CD14-positive monocyte (primary cell): ENCODE measurements around the gene MVB12B. TPM values are rescaled to one million over a fixed set of nuclear protein-coding genes. Genes with fewer than 3 reads are reported as not detected.

ENCODE experiments used
- DNase-seq, 3 donors: peaks; one replicate each; pipeline ENCODE4 v3.0.0-alpha.2; 2011 to 2022
- H2AFZ ChIP-seq: 2 replicates; pipeline ENCODE4 v1.6.0; 2012; ENCODE audit warnings: mild to moderate bottlenecking, low read depth, low read length, inconsistent platforms; ENCODE audit not compliant: insufficient read depth, poor library complexity, severe bottlenecking
- H3K27ac ChIP-seq, 2 donors: 1 replicate in 1 of 2; 2 replicates in 1 of 2; pipeline ENCODE4 v1.5.1; 2012 to 2013; ENCODE audit warnings: low read length in 2 of 2, control low read depth in 1 of 2, inconsistent platforms in 1 of 2, low read depth in 1 of 2, mild to moderate bottlenecking in 1 of 2
- H3K27me3 ChIP-seq, 2 donors: one replicate each; pipeline versions ENCODE4 v1.6.0 to v1.6.1; 2011 to 2013; ENCODE audit warnings: low read length in 2 of 2; ENCODE audit not compliant: control insufficient read depth in 2 of 2, insufficient read depth in 2 of 2
- H3K36me3 ChIP-seq, 2 donors: replicated peaks in 1 of 2; 1 replicate in 1 of 2; 2 replicates in 1 of 2; pipeline versions ENCODE4 v1.5.1 to v1.6.1; 2012 to 2013; ENCODE audit warnings: low read length in 2 of 2, control low read depth in 1 of 2, inconsistent platforms in 1 of 2, mild to moderate bottlenecking in 1 of 2; ENCODE audit not compliant: insufficient read depth in 2 of 2, control insufficient read depth in 1 of 2
- H3K4me1 ChIP-seq, 2 donors: 1 replicate in 1 of 2; 2 replicates in 1 of 2; pipeline versions ENCODE4 v1.5.1 to v1.6.1; 2012 to 2013; ENCODE audit warnings: low read length in 2 of 2, control low read depth in 1 of 2, inconsistent platforms in 1 of 2, mild to moderate bottlenecking in 1 of 2, moderate library complexity in 1 of 2; ENCODE audit not compliant: insufficient read depth in 2 of 2, control insufficient read depth in 1 of 2
- H3K4me2 ChIP-seq: replicated peaks from 2 replicates; pipeline ENCODE3; 2012; ENCODE audit warnings: low read length, moderate library complexity, mild to moderate bottlenecking; ENCODE audit not compliant: poor library complexity, severe bottlenecking; ENCODE audit errors: extremely low read depth
- H3K4me3 ChIP-seq, 3 experiments: fragments of 200-600 bp in 1 of 3; sonication (generic) in 1 of 3; replicated peaks in 1 of 3; 1 replicate in 2 of 3; 2 replicates in 1 of 3; pipeline ENCODE4 v1.5.1; 2011 to 2013; ENCODE audit warnings: low read length in 3 of 3, mild to moderate bottlenecking in 3 of 3, control low read depth in 2 of 3, low read depth in 2 of 3, inconsistent platforms in 1 of 3, moderate library complexity in 1 of 3
- H3K79me2 ChIP-seq: 2 replicates; pipeline ENCODE4 v1.6.0; 2012; ENCODE audit warnings: mild to moderate bottlenecking, control low read depth, inconsistent platforms, low read length, moderate library complexity; ENCODE audit not compliant: insufficient read depth
- H3K9ac ChIP-seq: 2 replicates; pipeline ENCODE4 v1.6.0; 2017; ENCODE audit warnings: low read length, mild to moderate bottlenecking; ENCODE audit not compliant: insufficient read depth, poor library complexity, severe bottlenecking
- H3K9me3 ChIP-seq, 2 donors: replicated peaks in 1 of 2; 1 replicate in 1 of 2; 2 replicates in 1 of 2; pipeline versions ENCODE4 v1.5.1 to v1.6.1; 2012 to 2013; ENCODE audit warnings: low read length in 2 of 2, control low read depth in 1 of 2; ENCODE audit not compliant: control insufficient read depth in 1 of 2, insufficient read depth in 1 of 2
- H4K20me1 ChIP-seq: 2 replicates; pipeline ENCODE4 v1.6.0; 2012; ENCODE audit warnings: mild to moderate bottlenecking, low read length, control low read depth, moderate library complexity; ENCODE audit not compliant: insufficient read depth
- H3K27ac Mint-ChIP-seq, 7 donors: one replicate each; pipeline ENCODE4 v1.8.0; 2020; ENCODE audit warnings: mild to moderate bottlenecking in 7 of 7, mixed read lengths in 7 of 7, moderate library complexity in 6 of 7, inconsistent platforms in 2 of 7
- H3K27me3 Mint-ChIP-seq, 3 donors: one replicate each; pipeline ENCODE4 v1.8.0; 2021 to 2022; ENCODE audit warnings: low read depth in 3 of 3, mild to moderate bottlenecking in 3 of 3, mixed read lengths in 3 of 3, moderate library complexity in 3 of 3, inconsistent platforms in 1 of 3
- H3K36me3 Mint-ChIP-seq, 2 donors: one replicate each; pipeline ENCODE4 v1.8.0; 2020; ENCODE audit warnings: mixed read lengths in 2 of 2, inconsistent platforms in 1 of 2, mild to moderate bottlenecking in 1 of 2
- H3K4me1 Mint-ChIP-seq: one replicate; pipeline ENCODE4 v1.8.0; 2020; ENCODE audit warnings: mild to moderate bottlenecking, mixed read lengths
- H3K4me3 Mint-ChIP-seq, 2 donors: one replicate each; pipeline ENCODE4 v1.8.0; 2020; ENCODE audit warnings: mild to moderate bottlenecking in 2 of 2, mixed read lengths in 2 of 2, moderate library complexity in 1 of 2
- H3K9me3 Mint-ChIP-seq, 7 donors: one replicate each; pipeline ENCODE4 v1.8.0; 2020 to 2022; ENCODE audit warnings: mixed read lengths in 7 of 7, mild to moderate bottlenecking in 6 of 7, moderate library complexity in 6 of 7, inconsistent platforms in 2 of 7
- CTCF ChIP-seq: fragments of 200-600 bp; IDR thresholded peaks from one replicate; pipeline ENCODE4 v1.8.0; 2022; ENCODE audit warnings: antibody characterized with exemption, mild to moderate bottlenecking
- WGBS: methylation state at CpG from one replicate; pipeline ENCODE4 v1.1.5; 2013; ENCODE audit warnings: missing lambda C conversion rate; ENCODE audit not compliant: insufficient coverage; 5-methylcytosine and 5-hydroxymethylcytosine counted together
- intact Hi-C, 2 donors: fragments of 100-400 bp; cut with micrococcal nuclease; formaldehyde crosslinking; loops; one replicate each; pipeline versions ENCODE4 v1.15.0 to v1.15.1; 2023
- polyA plus RNA-seq, 3 donors: library from polyadenylated mRNA; depleted of rRNA in 1 of 3; unstranded in 2 of 3; stranded (reverse) in 1 of 3; fragments of 300-500 nt in 2 of 3; fragments of >200 nt in 1 of 3; fragmentation: Illumina TruSeq in 2 of 3; gene quantifications; 1 replicate in 2 of 3; 2 replicates in 1 of 3; pipeline ENCODE4 v1.2.3, GENCODE V29; 2012 to 2021

MVB12B gene
- polyA plus RNA-seq, 3 donors: 2.8 to 8.1 (median 3.5) TPM

DNA sequence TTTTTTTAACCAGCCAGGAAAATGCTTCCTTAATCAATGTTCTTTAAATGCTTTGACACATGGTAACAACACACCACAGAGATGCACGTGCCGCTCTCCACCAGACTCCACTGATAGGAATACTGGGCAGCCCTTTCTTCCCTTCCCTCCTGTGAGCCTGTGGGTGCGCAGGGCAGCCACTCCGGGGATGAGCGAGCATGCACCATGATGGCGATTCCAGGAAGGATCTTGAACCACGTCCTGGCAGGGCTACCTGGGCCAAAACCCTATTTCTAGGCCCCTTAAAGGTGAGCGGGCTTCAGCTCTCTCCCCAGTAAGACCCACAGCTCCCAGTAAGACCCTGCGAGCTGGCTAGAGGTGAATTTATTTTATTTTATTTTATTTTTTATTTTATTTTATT lies 128.2 kb downstream of the MVB12B start:
- WGBS: 93% methylated on average over 5 of the region's 9 CpGs
- no peak overlapping the region for H3K4me2 ChIP-seq
- intact Hi-C loops: no loop called here
- peaks cover 0 to under 1% of the 10 kb centered on the region in 2 donors for H3K4me1 ChIP-seq
- Mint-ChIP-seq H3K27ac (no peak overlapping the region), H3K4me1 (peaks cover 16% of the 10 kb centered on the region), H3K4me3 (no peak overlapping the region), H3K27me3 (peaks cover 0 to 2% (median 0%) of the 10 kb centered on the region in 3 donors), H3K36me3 (peaks cover 36 to 54% of the 10 kb centered on the region in 2 donors), H3K9me3 (no peaks in the 10 kb centered on the region)
- no peaks in the 10 kb centered on the region for H3K27me3 ChIP-seq
- no peak for TF ChIP-seq CTCF
- H4K20me1 ChIP-seq: no peaks in the 10 kb centered on the region
- no peaks in the 10 kb centered on the region for H3K36me3 ChIP-seq
- H3K4me3 ChIP-seq: no peak overlapping the region
- no peaks in the 10 kb centered on the region for H3K79me2 ChIP-seq
- H3K9me3 ChIP-seq: no peaks in the 10 kb centered on the region
- no peak overlapping the region for H3K9ac ChIP-seq
- no peak overlapping the region for H3K27ac ChIP-seq
- H2AFZ ChIP-seq: no peak overlapping the region
- no peak for DNase-seq

DNA sequence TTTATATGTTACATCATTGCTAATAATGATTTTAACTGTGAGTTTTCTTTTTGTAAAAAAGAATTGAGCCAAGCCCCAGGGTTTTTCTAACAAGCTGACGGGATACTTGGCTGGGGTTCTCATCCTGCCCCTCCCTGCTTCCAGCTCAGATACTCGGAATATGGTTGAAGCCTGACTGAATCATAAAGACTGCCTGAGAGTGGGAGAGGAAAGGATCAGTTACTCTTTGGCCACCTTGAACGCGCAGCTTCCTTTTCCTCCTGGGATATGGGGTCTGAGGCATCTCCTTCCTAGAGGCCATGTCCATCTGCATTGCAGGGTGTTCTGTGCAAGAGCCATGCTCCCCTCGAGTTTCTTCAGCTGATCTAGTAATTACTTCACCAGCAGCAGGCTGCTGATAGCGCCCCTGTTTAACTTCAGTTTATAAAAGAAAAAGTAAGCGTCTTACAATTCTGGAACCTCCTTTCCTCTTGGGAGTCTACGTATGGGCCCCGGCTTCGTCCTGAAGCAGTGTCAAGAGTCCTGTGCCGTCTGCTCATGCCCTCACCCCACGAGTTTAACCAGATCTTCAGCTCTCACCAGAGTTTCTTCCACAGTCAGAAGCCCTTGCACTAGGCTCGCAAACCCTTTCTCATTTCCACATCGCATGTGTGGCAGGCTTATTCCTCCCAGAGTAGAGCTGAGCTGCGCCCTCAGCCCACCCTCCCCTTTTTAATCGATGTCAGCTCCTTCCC lies 130.0 kb downstream of the MVB12B start:
- H4K20me1 ChIP-seq: no peaks in the 10 kb centered on the region
- no peak for TF ChIP-seq CTCF
- no peak overlapping the region for H3K27ac ChIP-seq
- no peaks in the 10 kb centered on the region for H3K9me3 ChIP-seq
- DNase-seq: no peak
- H3K27me3 ChIP-seq: no peaks in the 10 kb centered on the region
- 95% methylated on average over 11 of the region's 16 CpGs for WGBS
- no peak overlapping the region for H3K4me3 ChIP-seq
- peaks cover 0 to 4% of the 10 kb centered on the region in 2 donors for H3K4me1 ChIP-seq
- no peak overlapping the region for H3K9ac ChIP-seq
- H2AFZ ChIP-seq: no peak overlapping the region
- Mint-ChIP-seq H3K4me1 (peaks cover 10% of the 10 kb centered on the region), H3K27me3 (peaks cover 0 to 2% (median 0%) of the 10 kb centered on the region in 3 donors), H3K36me3 (peaks cover 35 to 53% of the 10 kb centered on the region in 2 donors), H3K27ac (no peak overlapping the region), H3K4me3 (no peak overlapping the region), H3K9me3 (no peaks in the 10 kb centered on the region)
- no peak overlapping the region for H3K4me2 ChIP-seq
- no peaks in the 10 kb centered on the region for H3K79me2 ChIP-seq
- intact Hi-C loops: no loop called here
- no peaks in the 10 kb centered on the region for H3K36me3 ChIP-seq
